ENCODE measurements around the gene SNTN. TPM values are rescaled to one million over a fixed set of nuclear protein-coding genes. Genes with fewer than 3 reads are reported as not detected.

Gene SNTN
- total and polyA plus RNA-seq, 2 experiments from 2014 or later, result 0.70 TPM; not detected in 1

DNA sequence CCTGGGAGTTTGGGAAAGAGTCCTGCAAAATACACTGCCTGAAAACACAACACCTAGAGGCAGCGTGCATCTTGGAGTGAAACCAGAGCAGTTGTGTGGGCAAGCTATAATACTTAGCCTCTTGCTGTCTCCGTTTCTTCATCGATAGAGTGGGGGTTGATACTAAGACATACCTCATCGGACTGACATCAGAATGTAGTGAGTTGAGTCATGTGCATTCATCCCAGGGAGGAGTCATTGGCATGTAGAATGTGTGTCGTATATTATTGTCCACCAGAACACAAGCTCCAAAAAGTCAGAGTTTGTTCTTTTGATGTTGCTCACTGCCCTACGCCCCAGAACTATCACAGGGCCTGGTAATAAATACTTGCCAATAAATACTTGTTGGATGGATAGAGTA lies 4.3 kb downstream of the SNTN start (continued):
- TF ChIP-seq, protein P1, sequence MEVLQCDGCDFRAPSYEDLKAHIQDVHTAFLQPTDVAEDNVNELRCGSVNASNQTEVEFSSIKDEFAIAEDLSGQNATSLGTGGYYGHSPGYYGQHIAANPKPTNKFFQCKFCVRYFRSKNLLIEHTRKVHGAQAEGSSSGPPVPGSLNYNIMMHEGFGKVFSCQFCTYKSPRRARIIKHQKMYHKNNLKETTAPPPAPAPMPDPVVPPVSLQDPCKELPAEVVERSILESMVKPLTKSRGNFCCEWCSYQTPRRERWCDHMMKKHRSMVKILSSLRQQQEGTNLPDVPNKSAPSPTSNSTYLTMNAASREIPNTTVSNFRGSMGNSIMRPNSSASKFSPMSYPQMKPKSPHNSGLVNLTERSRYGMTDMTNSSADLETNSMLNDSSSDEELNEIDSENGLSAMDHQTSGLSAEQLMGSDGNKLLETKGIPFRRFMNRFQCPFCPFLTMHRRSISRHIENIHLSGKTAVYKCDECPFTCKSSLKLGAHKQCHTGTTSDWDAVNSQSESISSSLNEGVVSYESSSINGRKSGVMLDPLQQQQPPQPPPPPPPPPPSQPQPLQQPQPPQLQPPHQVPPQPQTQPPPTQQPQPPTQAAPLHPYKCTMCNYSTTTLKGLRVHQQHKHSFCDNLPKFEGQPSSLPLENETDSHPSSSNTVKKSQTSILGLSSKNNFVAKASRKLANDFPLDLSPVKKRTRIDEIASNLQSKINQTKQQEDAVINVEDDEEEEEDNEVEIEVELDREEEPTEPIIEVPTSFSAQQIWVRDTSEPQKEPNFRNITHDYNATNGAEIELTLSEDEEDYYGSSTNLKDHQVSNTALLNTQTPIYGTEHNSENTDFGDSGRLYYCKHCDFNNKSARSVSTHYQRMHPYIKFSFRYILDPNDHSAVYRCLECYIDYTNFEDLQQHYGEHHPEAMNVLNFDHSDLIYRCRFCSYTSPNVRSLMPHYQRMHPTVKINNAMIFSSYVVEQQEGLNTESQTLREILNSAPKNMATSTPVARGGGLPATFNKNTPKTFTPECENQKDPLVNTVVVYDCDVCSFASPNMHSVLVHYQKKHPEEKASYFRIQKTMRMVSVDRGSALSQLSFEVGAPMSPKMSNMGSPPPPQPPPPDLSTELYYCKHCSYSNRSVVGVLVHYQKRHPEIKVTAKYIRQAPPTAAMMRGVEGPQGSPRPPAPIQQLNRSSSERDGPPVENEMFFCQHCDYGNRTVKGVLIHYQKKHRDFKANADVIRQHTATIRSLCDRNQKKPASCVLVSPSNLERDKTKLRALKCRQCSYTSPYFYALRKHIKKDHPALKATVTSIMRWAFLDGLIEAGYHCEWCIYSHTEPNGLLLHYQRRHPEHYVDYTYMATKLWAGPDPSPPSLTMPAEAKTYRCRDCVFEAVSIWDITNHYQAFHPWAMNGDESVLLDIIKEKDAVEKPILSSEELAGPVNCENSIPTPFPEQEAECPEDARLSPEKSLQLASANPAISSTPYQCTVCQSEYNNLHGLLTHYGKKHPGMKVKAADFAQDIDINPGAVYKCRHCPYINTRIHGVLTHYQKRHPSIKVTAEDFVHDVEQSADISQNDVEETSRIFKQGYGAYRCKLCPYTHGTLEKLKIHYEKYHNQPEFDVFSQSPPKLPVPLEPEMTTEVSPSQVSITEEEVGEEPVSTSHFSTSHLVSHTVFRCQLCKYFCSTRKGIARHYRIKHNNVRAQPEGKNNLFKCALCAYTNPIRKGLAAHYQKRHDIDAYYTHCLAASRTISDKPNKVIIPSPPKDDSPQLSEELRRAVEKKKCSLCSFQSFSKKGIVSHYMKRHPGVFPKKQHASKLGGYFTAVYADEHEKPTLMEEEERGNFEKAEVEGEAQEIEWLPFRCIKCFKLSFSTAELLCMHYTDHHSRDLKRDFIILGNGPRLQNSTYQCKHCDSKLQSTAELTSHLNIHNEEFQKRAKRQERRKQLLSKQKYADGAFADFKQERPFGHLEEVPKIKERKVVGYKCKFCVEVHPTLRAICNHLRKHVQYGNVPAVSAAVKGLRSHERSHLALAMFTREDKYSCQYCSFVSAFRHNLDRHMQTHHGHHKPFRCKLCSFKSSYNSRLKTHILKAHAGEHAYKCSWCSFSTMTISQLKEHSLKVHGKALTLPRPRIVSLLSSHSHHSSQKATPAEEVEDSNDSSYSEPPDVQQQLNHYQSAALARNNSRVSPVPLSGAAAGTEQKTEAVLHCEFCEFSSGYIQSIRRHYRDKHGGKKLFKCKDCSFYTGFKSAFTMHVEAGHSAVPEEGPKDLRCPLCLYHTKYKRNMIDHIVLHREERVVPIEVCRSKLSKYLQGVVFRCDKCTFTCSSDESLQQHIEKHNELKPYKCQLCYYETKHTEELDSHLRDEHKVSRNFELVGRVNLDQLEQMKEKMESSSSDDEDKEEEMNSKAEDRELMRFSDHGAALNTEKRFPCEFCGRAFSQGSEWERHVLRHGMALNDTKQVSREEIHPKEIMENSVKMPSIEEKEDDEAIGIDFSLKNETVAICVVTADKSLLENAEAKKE (CRISPR knock-in tag; IDR thresholded peaks at IDR 0.05), result no peak
- TF ChIP-seq ZNF114 (CRISPR knock-in tag; IDR thresholded peaks at IDR 0.05) (no peak), EZH2phosphoT487 (IDR thresholded peaks at IDR 0.05; ENCODE audit: unreplicated experiment) (no peak)

DNA sequence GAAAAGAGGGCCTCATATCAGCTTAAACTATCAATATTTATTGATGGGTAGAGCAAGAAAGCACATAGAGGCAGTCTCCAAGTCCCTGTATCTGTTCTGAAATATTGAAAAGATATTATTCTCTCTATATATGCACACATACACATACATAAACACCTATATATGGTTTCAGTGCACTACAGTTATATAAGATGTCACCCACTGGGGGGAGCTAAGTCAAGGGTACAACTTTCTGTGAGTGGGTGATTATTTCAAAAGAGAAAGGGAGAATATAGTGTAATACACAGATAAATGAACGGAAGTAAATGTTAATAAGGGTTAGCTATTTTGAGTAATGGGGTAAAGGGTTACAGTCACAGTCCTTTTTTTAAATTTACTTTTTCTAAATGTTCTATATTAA lies 8.8 kb downstream of the SNTN start:
- no peak for ATAC-seq
- no peaks in the 10 kb centered on the region for H3K36me3 Mint-ChIP-seq (ENCODE audit: low read depth)
- no peak overlapping the region for H3K4me3 ChIP-seq

More for the DNA sequence above, 8.8 kb downstream of the SNTN start:
- no peaks in the 10 kb centered on the region for H3K79me2 ChIP-seq (replicated peaks; ENCODE audit: insufficient read depth)
- no peak overlapping the region for H3K4me3 Mint-ChIP-seq
- H3K4me2 ChIP-seq, result no peak overlapping the region
- no peaks in the 10 kb centered on the region for H3K36me3 ChIP-seq (ENCODE audit: insufficient read depth)
- H3K27me3 Mint-ChIP-seq (ENCODE audit: insufficient read depth, low read depth, poor library complexity), result no peaks in the 10 kb centered on the region
- H3K27ac ChIP-seq (ENCODE audit: low read depth), result no peak overlapping the region
- H3K27ac Mint-ChIP-seq, result no peak overlapping the region
- H3K4me1 Mint-ChIP-seq, result 0 out of 3 replicates have a peak, but pooled peaks cover 3% of the 10 kb centered on the region
- H3K4me1 ChIP-seq (ENCODE audit: insufficient read depth), result no peaks in the 10 kb centered on the region
- no peaks in the 10 kb centered on the region for H3K9me3 Mint-ChIP-seq
- TF ChIP-seq, protein P2, sequence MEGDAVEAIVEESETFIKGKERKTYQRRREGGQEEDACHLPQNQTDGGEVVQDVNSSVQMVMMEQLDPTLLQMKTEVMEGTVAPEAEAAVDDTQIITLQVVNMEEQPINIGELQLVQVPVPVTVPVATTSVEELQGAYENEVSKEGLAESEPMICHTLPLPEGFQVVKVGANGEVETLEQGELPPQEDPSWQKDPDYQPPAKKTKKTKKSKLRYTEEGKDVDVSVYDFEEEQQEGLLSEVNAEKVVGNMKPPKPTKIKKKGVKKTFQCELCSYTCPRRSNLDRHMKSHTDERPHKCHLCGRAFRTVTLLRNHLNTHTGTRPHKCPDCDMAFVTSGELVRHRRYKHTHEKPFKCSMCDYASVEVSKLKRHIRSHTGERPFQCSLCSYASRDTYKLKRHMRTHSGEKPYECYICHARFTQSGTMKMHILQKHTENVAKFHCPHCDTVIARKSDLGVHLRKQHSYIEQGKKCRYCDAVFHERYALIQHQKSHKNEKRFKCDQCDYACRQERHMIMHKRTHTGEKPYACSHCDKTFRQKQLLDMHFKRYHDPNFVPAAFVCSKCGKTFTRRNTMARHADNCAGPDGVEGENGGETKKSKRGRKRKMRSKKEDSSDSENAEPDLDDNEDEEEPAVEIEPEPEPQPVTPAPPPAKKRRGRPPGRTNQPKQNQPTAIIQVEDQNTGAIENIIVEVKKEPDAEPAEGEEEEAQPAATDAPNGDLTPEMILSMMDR (conservative IDR thresholded peaks at IDR 0.05; ENCODE audit: low read depth in 2 of 2), result peak; percentile 33 to 54; a peak in 3 of 4 replicates
- TF ChIP-seq POLR2AphosphoS5 (IDR thresholded peaks at IDR 0.05; ENCODE audit: low read depth) (no peak), STAT1 (IDR thresholded peaks at IDR 0.05; ENCODE audit: unreplicated experiment) (no peak)
- no peak overlapping the region for H2AFZ ChIP-seq
- DNase-seq (ENCODE audit: low spot score), result peak; percentile 7
- no peaks in the 10 kb centered on the region for H3K9me2 ChIP-seq (ENCODE audit: insufficient read depth)
- no peaks in the 10 kb centered on the region for H3K27me3 ChIP-seq (ENCODE audit: insufficient read depth)
- H3F3A ChIP-seq (replicated peaks; ENCODE audit: low read depth), result no peaks in the 10 kb centered on the region
- no peaks in the 10 kb centered on the region for H4K20me1 ChIP-seq (replicated peaks; ENCODE audit: insufficient read depth)
